Hindlimb muscle (tissue), 1 donor: ENCODE measurements around the gene ZCCHC3. TPM values are rescaled to one million over a fixed set of nuclear protein-coding genes. Genes with fewer than 3 reads are reported as not detected.
"Not testable (repeated sequence)": the region's sequence is repeated elsewhere in the genome, so short reads cannot be mapped to it uniquely, and the experiment has no call there.

Experiments
- DNase-seq: peaks from one replicate; pipeline ENCODE4 v3.0.0-alpha.2; 2013
- polyA plus RNA-seq: library from polyadenylated mRNA; unstranded; fragments of 120-200 nt; gene quantifications from one replicate; pipeline ENCODE4 v1.2.1, GENCODE V29; 2013; ENCODE audit not compliant: insufficient read length

The ZCCHC3 gene
- polyA plus RNA-seq, 1 donor = 30.1 TPM

DNA sequence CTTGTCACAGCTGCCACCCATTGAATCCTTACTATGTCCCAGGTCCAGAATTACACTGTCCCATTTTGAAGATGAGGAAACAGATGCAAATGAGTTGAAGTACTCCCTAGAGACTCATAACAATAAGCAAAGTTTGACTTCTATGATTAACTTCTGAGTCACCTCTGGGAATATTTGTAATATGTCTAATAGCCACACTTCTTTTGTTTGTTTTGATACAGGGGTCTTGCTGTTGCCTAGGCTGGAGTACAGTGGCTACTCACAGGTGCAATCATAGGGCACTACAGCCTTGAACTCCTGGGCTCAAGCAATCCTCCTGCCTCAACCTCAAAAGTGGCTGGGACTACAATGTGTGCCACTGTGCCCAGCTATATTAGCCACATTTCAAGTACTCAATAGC, 16.6 kb downstream of the ZCCHC3 start:
- DNase-seq = no peak

DNA sequence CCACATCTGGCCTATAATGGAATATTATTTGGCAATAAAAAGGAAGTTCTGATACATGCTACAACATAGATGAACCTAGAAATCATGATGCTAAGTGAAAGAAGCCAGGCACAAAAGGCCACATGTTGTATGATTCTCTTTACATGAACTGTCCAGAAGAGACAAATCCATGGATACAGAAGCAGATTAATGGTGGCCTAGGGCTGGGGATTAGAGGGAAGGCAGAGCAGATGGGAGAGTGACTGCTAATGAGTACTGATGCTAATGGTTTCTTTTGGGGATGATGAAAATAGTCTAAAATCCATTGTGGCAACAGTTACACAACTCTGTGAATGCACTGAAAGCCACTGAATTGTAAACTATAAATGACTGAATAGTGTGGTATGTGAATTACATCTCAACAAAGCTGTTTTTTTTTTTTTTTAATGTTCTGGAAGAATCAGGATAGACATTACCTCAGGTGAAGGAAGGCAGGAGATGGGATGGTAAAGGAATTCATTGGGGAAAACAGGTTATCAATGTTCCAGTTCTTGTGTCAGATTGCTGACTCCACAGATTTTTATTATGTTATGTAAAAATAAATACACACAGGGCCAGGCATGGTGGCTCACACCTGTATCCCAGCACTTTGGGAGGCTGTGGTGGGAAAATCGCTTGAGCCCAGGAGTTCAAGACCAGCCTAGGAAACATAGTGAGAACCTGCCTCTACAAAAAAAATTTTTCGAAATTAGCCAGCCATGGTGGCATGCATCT, 19.1 kb downstream of the ZCCHC3 start:
- DNase-seq = no peak

DNA sequence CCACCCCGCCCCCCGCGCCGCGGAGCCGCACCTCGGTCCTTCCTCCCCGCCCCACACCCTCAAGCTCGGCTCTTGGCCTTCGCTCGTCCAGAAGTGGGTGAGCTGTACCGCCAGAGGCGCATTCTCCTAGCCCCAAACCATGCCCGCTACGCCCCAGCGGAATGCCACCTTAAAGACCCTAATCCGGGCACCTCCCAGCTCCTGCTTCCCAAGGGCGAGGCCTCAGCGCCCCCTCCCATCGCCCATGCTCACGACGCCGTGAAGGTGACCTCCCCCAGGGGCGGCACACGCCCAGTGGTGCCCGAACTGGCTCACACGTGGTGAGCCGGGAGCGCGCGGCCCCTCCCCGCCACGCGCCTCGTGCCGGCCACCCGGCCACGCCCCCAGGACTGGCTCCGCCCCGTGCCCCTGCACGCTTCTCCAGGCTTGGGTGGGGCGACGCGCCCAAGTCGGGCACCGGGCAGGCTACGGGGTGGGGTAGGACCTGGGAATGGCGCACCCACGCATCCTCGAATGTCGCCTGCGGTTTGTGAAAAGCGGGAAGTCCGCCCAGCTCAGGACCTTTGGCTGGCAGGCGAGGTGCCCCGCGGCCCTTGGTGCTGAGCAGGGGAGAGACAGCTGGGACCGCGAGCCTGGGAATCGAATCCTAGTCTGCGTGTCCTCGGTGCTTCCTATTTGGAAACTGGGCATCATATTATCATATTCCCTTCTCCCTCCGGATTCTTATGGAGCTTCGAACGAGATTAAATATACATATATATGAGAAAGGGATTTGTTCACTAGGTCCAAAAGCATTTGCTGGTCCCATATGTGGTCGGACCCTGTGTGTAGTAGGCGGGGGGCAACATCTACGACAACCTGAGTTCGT, 27.0 kb downstream of the ZCCHC3 start:
- peak; percentile 88 for DNase-seq

DNA sequence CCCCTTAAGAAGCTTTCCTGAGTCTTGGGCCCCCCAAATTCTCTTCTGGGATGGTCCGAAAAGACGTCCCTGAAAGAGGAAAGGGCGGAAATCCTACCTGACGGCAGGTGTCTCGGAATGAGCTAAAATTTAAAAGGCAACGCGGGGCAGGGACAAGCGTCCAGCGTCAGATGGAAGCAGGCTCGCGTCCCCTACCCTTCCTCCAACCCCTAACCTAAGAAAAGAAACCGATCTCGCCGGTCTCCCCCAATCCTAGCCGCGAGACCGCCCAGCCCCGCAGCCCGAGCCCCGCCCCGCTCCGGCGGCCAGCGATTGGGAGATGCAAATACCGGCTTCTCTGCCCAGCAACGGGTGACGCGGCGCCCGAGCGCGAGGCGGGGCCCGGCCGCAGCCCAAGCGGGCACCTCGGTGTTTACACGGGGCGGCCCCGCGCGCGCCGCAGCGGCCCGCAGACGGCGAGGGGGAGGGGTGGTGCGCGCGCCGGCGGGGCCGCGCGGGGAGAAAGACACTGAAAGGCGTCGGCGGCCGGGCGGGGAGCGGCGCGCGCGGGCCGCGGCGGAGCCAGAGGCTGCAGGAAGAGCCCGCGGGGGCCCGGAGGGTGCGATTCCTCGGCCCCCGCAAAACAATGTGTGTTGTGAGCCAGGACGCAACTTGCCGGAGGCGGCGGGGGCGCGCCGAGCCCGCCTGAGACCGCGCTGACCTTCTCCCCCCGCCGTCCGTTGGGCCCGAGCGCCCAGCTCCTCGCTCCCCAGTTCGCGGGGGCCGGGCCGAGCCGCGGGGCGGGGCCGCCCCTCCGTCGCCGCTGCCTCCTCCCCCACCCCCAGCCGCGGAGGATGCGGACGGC, 27.9 kb downstream of the ZCCHC3 start, which contains the start of gene SOX12:
TSS of gene SOX12 (plus strand) at position 508 of the 844 bp plus-strand sequence. CDS start 373 bp downstream, outside the sequence.
- DNase-seq = peak; percentile 95

DNA sequence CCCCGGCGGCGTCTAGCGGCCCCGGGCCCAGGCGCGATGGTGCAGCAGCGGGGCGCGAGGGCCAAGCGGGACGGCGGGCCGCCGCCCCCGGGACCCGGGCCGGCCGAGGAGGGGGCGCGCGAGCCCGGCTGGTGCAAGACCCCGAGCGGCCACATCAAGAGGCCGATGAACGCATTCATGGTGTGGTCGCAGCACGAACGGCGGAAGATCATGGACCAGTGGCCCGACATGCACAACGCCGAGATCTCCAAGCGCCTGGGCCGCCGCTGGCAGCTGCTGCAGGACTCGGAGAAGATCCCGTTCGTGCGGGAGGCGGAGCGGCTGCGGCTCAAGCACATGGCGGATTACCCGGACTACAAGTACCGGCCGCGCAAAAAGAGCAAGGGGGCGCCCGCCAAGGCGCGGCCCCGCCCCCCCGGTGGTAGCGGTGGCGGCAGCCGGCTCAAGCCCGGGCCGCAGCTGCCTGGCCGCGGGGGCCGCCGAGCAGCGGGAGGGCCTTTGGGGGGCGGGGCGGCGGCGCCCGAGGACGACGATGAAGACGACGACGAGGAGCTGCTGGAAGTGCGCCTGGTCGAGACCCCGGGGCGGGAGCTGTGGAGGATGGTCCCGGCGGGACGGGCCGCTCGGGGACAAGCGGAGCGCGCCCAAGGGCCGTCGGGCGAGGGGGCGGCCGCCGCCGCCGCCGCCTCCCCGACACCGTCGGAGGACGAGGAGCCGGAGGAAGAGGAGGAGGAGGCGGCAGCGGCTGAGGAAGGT, 28.7 kb downstream of the ZCCHC3 start:
- peak; percentile 78 for DNase-seq

DNA sequence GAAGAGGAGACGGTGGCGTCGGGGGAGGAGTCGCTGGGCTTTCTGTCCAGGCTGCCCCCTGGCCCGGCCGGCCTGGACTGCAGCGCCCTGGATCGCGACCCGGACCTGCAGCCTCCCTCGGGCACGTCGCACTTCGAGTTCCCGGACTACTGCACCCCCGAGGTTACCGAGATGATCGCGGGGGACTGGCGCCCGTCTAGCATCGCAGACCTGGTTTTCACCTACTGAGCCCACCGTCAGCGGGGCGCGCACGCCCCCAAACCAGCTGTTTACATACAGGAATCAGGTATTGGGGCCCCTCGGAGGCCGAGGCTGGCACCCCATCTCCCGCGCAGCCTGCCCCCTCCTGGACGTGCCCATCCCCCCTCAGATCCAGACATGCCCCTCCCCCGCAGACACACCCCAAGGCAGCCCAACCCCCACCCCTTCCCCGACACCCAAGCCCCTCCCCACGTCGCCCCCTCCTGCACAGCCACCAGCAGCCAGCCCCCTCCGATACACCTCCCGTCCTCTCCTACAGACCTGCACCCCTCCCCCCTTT, 29.3 kb downstream of the ZCCHC3 start:
- no peak for DNase-seq

DNA sequence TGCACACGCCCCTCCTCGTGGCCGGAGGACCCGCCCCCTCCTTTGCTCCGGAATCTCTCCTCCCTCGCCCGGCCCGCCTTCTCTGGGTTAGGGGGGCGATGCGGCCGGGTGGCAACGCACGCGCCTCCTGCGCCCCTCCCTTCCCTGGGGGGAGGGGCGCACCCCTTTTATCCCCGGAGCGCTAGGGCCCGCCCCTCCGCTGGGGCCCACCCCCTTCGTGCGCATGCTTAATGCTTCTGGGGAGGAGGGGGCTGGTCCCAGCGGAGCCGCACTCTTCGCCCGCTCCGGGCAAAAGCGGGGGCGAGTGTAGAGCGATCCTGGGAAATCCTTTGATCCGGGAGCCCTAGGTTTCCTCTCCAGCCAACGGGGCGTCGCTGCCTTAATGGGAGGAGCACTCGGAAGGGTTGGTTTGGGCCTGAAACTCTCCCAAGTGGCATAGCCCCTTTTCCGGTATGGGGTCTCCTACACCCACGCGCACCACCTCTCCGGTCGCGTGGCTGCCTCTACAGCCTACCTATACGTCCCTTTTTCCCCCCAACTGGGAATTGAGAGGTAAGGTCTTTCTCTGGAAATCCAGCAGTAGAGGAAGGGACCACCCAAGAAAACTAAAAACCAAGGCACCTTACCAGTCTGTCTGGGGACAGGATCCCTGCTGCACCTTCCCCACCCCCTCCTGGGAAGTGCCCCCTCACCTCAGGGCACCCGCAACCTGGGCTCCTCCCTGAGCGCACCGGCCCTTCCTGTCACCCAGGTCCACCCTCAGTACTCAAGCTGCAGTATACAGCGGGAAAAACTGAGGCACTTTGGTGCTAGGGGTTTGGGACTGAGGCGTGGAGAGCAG, 30.0 kb downstream of the ZCCHC3 start:
- DNase-seq = peak; percentile 91

DNA sequence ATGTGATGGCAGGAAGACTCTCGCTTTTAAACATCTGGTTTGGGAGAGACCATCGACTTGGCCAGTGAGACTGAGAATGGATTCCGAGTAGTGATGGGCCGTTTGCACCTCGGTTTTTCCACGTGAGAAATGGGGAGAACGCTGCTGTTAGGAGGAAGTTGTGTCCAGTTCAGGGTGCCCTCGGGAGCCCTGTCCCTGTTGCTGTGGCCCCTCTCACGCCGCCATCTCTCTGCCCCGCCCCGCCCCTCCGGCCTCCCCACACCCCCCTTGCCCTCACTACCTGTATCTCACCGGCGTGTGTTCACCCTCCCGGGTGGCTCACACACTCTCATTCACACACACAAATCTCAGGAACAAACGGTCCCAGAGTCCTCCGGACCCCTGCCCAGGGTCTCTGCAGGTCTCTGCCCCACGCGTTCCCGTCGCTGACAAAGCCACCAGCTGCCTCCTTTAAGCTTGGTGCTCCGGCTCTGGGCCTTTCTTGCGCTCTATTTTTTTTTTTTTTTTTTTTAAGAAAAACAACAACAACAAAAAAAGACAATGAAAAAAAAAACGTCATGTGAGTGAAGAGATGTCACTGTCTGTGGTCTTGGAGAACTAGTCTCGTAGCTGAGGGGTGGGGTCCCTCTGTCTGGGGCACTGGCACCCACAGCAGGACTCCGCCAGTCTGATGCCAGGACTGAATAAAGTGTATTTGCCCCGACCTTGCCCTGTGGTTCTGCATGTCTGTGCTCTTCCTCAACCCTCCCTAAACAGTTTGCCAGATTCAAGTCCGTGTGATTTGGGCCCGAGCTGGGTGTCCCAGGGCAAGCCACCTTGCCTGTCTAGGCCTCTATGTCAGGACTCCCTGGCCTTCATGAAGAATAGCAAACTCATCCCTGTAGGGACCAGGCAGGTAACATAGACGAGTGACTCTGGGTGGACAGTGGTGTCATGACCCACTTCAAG, 30.9 kb downstream of the ZCCHC3 start:
- DNase-seq = peak; percentile 47

DNA sequence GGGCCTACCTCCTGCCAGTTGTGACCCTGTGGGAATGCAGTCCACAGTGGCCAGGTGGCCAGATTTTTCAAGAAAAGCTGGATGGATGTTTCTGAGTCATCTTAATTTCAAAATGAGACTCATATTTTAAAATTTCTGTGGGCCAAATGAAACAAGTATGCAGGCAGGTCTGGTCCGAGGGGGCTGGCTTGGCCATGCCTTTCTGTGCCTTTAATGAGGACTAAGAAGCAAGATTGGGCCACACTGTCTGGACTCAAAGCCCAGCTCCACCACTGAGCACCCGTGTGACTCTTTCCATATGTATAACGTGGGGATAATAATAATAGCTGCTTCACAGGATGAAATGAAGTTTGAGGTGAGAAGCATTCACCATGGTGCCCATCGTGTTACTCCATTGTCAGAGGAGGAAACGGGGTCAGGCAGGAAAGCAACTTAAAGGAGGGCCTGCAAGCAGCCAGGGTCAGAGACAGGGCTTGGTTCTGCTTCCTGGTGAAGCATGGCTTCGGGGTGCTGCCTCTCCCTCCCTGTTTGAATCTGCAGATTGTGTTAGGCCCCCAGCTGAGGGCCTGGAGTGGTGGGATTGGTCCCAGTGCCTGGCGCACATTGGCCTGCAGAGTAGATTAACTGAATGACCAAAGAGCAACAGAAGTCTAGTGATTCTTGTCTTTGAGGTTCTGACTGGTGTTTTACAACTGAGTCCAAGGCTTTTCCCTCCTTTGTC, 31.8 kb downstream of the ZCCHC3 start:
- DNase-seq = no peak

DNA sequence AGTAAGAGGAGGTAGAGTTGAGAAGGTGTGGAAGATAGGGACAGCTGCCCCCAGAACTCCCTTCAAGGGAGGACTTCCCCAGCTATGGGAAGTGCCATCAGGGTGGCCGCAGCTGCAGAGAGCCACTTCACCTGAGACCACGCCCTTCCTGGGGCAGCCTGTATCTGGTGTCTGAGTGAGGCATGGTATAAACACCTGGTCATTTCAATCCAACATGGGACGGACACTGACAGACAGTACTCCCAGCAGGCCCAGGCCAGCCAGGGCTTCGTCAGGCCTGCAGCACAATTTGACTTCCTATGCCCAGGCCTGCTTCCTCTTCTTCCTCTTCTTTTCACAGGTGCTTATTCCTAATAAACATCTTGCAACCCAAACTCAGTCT, 32.5 kb downstream of the ZCCHC3 start:
- DNase-seq = no peak

DNA sequence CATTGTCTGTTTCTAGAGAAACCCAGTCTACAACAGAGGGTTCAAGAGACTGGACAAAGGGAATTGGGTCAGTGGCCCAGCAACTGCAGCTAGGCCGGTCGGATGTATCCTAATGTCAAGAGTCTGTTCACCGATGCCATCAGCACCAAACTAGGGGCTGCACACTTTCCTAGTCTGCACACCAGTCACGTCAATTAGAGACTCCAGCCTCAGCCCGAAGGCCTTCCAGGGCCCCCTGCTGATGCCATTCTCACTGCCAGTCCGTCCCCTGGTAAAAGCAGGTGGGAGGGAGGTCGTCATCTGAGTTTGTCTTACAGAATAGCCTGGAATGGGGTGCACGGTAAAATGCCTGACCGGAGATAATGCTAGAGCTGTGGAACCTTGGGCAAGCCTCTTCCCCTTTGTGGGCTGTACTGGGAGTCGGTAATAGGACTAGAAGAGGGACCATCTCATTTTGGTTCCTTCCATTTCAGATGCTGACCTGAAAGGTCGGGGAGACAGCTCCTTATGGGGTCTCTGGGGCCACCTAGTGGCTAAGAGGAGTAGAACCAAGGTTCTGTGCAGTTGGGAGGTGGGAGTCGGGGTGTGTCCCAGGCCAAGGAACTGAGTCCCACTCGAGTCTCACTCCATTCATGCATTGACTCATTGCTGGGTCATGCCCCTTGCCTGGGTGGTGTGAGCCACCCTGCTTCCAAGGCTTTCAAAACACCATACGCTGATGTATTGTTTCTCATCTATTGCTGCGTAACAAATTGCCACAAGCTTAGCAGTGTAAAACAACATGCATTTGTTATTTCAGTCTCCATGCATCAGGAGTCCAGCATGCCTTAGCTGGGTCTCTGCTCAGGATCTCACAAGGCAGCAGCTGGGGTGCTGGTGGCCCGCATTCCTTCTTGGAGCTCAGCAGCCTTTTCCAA, 33.1 kb downstream of the ZCCHC3 start:
- peak; percentile 71 for DNase-seq

DNA sequence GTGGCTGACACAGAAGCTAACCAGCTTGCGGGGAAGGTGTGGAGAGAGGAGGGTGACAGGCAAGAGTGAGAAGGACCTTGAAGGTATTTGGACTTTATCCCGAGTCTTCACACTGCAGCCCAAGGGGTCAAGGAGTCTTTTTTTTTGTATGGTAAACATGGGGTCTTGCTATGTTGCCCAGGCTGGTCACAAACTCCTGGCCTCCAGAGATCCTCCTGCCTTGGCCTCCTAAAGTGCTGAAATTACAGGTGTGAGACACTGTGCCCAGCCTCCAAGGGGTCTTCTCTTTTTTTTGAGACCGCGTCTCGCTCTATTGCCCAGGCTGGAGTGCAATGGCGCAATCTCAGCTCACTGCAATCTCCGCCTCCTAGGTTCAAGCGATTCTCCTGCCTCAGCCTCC, 37.2 kb downstream of the ZCCHC3 start:
- no peak for DNase-seq

DNA sequence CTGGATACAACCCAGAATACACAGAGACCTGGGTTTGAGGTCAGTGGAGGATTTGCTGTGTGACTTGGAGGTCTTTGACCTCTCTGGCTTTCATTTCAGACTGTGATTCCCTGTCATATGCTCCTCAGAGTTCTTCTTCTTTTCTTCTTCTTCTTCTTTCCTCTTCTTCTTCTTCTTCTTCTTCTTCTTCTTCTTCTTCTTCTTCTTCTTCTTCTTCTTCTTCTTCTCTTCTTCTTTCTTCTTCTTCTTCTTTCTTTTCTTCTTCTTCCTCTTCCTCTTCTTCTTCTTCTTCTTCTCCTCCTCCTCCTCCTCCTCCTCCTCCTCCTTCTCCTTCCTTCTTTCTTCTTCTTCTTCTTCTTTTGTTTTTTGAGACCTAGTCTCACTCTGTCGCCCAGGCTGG, 38.7 kb downstream of the ZCCHC3 start:
- DNase-seq = not testable (repeated sequence)

DNA sequence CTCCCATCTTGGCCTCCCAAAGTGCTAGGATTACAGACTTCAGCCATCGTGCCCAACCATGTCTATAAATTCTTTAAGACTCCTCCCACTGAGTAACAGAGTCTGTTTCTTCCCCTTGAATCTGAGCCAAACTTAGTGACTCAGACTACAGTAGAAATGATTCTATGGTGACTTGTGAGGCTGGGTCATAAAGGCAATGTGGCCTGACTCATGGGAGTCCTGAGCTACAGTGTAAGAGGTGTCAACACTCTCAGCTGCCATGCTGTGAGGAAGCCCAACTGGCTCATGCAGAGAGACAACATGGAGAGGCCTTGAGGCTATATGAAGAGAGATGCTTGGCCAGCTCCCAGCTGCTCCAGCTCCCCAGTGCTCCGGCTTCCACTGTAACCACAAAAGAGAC, 44.3 kb downstream of the ZCCHC3 start:
- no peak for DNase-seq

DNA sequence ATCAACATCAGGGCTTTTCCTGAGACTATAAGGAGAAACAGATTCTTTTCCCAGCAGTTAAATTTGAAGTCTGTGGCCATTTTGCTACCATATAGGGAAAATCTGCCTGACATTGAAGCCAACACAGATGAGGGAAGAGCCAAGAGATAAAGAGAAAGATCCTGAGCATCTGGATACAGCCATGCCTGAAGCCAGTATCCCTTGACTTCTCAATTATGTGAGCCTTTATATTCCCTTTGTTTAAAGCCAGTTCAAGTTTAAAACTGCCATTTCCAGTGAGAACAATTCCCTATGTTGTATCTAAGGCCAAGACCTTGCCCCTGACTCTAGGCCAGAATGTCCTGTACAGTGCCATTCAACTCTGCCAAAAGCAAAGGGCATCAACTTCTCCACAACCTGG, 45.7 kb downstream of the ZCCHC3 start:
- no peak for DNase-seq

DNA sequence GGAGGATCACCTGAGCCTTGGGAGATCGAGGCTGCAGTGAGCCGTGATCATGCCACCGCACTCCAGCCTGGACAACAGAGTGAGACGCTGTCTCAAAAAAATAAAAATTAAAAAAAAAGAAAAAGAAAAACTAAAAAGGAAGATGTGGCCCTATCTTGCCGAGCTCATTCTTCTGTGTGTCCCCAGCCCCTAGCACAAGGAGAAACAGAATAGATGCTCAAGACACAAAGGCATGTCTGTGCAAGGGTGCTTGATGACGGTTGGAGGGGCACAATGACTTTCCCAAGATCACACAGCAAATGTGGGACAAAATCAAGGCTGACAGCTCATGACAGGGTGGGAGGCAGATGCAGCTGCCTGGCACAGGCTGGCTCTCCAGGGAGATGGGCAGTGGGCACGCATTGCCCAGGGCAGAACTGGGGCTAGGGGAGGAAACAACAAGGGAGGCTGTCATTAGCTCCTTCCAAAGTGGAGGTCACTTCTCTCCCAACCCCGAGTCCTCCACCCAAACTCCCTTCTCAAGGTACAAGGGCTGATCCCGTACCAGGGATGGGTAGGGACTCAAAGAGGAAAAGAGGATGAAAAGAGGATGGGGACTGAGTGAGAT, 48.8 kb downstream of the ZCCHC3 start:
- DNase-seq = no peak

DNA sequence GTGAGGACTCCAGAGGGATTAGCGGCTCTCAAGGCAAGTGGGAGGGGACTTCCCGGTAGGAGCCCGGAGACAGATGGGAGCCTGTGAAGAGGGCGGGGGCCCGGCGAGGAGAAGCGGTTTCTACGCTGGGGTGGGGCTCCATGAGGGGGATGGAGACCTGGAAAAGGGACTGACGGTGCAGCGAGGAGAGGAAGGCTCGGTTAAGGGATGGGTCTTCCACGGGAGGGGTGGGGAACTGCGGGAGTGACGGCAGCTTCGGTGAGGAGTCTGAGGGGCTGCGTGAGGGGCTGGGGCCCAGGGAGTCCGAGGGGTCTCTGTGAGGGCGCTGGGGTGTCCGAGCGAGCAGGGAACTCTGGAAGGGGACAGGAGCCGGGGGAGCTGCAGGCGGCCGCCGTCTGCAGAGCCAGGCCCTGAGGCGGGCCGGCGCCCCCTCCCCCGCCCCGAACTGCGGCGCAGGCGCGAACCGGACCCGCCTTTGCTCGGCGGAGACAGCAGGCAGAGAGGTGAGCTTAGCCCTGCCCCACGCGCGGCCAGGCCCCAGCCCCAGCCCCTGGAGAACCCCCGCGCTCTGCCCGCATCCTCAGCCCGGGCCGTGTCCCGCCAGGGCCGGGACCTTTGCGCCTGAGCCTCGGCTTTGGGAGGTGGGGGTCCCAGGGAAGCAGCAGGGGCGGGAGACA, 49.4 kb downstream of the ZCCHC3 start, which contains the start of gene NRSN2:
TSS of gene NRSN2 (plus strand) at position 472 of the 677 bp plus-strand sequence. CDS start 2,533 bp downstream, outside the sequence.
- DNase-seq = peak; percentile 73
